ENCODE results near the gene SVIL.
"Not testable (repeated sequence)": the region's sequence is repeated elsewhere in the genome, so short reads cannot be mapped to it uniquely, and the experiment has no call there.

SVIL gene

GRCh38 chr10:29539412-29539811 lies 95.4 kb downstream of the SVIL start:
- no peak for DNase-seq (ENCODE audit: low read depth)

- DNase-seq (ENCODE audit: low read depth) = no peak
Measured at GRCh38 chr10:29537799-29538198, 97.0 kb downstream of the SVIL start.

GRCh38 chr10:29536691-29537090 lies 98.1 kb downstream of the SVIL start:
- not testable (repeated sequence) for DNase-seq (ENCODE audit: low read depth)

GRCh38 chr10:29535778-29536453 lies 98.9 kb downstream of the SVIL start:
- no peak for DNase-seq (ENCODE audit: low read depth)

- peak; percentile 67 for DNase-seq (ENCODE audit: low read depth)
Measured at GRCh38 chr10:29535012-29535777, 99.6 kb downstream of the SVIL start.

GRCh38 chr10:29534590-29534989 lies 100.2 kb downstream of the SVIL start:
- DNase-seq (ENCODE audit: low read depth) = no peak

- DNase-seq (ENCODE audit: low read depth) = no peak
Measured at GRCh38 chr10:29533696-29534285, 101.0 kb downstream of the SVIL start.

- DNase-seq (ENCODE audit: low read depth) = no peak
Measured at GRCh38 chr10:29533046-29533445, 101.7 kb downstream of the SVIL start.

- no peak for DNase-seq (ENCODE audit: low read depth)
Measured at GRCh38 chr10:29532256-29532878, 102.4 kb downstream of the SVIL start.

GRCh38 chr10:29530112-29530976 lies 104.4 kb downstream of the SVIL start:
- no peak for DNase-seq (ENCODE audit: low read depth)

- DNase-seq (ENCODE audit: low read depth) = no peak
Measured at GRCh38 chr10:29529146-29529545, 105.6 kb downstream of the SVIL start.

- DNase-seq (ENCODE audit: low read depth) = no peak
Measured at GRCh38 chr10:29525762-29526161, 109.0 kb downstream of the SVIL start.

GRCh38 chr10:29524720-29525119 lies 110.1 kb downstream of the SVIL start:
- DNase-seq (ENCODE audit: low read depth) = no peak

GRCh38 chr10:29524294-29524693 lies 110.5 kb downstream of the SVIL start:
- DNase-seq (ENCODE audit: low read depth) = no peak

GRCh38 chr10:29522918-29523317 lies 111.9 kb downstream of the SVIL start:
- no peak for DNase-seq (ENCODE audit: low read depth)

GRCh38 chr10:29522061-29522855 lies 112.5 kb downstream of the SVIL start:
- DNase-seq (ENCODE audit: low read depth) = no peak

- DNase-seq (ENCODE audit: low read depth) = no peak
Measured at GRCh38 chr10:29519659-29520058, 115.1 kb downstream of the SVIL start.

- DNase-seq (ENCODE audit: low read depth) = no peak
Measured at GRCh38 chr10:29517352-29517923, 117.3 kb downstream of the SVIL start.

- DNase-seq (ENCODE audit: low read depth) = not testable (repeated sequence)
Measured at GRCh38 chr10:29516309-29516932, 118.3 kb downstream of the SVIL start.

- DNase-seq (ENCODE audit: low read depth) = not testable (repeated sequence)
Measured at GRCh38 chr10:29515879-29516278, 118.9 kb downstream of the SVIL start.

All from non-pigmented ciliary epithelial cell (primary cell).